Measurements from ENCODE around the gene PLAC8.
"Not testable (repeated sequence)": the region's sequence is repeated elsewhere in the genome, so short reads cannot be mapped to it uniquely, and the experiment has no call there.

The PLAC8 gene, protein sequence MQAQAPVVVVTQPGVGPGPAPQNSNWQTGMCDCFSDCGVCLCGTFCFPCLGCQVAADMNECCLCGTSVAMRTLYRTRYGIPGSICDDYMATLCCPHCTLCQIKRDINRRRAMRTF

DNA sequence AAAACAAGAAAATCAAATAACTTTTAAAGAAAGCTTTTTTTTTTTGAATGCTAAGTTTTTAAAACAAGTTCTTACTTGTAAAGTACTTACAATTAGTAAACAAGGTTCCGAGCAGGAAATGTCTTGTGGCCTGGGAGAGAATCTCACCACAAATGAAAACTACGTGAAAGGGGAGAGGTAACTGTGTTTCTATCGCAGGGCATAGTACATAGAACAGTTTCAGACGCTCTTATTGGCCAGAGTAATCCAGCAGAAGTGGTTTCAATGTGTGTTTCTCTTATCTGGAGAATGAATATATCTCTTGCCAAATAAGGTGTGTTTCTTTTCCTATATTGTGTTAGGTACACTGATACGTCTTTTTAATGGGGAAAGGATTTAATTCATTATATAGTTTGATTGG is at the start of gene PLAC8:
Gene PLAC8, minus strand, starts transcription at position 154 of the 400 bp plus-strand sequence. CDS start 6,808 bp downstream, outside the sequence.
- DNase-seq: no peak

DNA sequence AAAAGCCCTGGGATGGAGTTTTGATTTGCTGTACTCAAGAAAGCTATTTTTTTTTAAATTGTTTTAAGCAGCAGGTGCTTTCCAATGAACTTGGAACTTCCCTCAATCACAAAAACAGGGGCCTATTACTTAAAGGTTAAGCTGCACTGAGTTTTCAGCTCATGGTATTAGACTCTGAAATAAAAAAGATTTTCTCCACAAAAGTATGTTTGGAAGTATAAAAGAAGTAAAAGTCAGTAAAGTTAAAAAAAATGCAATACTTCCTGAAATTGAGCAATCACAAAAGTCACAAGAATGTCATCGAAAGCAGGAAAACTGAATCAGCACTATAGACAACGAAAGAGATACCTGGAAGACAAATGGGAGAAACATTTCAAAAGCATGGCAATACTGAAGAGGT is 38.9 kb upstream of the PLAC8 start:
- DNase-seq: no peak

DNA sequence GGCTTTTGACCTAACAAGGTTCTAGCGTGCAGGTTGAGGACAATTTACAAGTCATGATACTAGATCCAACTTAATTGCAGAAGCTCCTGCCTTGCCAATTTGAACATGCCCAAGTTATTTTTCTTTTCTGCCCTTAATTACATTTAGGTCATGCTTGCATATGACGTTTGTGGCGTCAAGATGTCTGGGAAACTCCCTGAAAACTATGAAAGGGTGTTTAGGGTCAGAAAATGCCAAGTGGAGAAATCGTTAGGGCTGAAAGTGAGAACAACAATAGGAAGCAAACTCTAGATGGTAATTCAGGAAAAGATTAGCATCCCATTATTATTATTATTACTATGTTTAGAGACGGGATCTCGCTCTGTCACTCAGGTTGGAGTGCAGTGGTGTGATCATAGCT is 38.2 kb upstream of the PLAC8 start:
- DNase-seq: no peak

DNA sequence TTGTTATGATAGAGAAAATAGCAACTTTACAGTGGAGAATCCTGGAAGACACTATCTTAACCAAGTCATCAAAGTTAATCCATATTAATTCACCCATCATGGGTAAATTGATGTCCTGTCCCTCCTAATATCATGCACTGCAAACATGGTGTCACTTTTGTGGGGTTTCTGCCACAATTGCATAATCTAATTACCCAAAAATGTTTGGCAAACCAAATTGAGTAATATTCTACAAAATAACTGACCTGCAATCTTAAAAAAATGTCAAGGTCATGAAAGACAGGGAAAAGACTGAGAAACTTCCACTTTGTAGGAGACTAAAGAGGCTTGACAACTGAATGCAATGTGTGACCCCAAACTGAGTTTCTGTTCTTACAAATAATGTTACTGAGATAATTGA is 37.1 kb upstream of the PLAC8 start:
- no peak for DNase-seq

DNA sequence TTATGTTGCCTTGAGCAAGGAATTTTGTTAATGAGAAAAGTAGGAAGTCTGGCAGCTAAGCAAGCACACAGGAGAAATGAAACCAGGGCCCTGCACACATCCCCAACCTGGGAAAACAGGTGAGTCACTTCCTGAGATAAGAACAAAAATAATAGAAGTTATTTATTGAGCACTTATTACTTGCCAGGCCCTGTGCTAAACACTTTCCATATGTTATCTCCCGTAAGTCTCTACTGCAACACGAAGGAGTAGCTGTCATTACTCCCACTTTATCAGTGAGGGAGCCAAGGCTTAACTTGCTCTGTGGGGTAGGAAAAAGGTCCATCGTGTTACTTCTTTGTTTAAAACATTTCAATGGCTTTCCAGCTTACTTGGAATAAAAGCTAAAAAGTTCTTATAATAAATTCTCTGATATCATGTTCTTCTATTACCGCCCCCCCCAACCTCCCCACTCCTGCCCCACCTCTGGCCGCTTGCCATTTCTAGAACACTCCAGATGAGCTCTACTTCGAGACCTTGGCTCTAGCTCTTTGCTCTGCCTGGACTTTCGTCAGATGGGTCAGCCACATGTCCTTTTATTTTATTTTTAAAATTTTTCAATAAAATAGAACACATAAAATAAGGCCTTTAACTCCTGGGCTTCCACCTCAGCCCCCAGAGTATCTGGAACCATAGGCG is 36.3 kb upstream of the PLAC8 start:
- no peak for DNase-seq

DNA sequence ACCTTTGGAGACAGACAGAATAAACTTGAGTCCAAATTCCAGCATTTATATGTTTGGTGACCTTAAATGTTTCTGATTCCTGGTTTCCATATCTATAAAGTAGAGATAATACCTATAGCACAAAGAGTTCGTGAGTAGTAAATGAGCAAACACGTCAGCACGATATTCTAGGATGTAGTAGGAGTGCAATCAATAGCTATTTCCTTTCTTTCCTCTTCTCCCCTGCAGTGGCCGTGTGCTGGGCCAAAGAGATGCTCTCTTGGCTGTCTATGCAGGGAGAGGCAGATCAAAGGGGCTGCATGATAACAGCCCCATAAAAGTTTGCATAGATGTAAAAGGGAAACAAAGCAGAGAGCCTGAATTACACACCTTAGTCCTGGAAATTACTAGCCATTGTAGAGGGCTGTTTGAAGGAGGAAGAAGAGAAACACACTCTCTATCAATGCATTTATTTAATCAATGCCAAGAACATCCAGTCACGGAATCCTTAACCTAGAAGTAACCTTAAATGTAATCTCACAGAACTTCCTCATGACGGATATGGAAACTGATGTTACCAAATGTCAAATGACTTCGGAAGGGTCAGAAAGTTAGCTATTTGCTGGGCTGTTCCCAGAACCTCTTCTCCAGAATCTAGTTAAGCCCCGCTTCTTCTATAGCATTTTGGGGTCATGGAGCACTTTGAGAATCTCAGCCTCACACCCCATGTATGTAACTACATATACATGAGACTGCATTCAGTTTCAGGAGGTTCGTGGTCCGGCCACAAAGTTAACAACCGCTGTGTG is 35.5 kb upstream of the PLAC8 start:
- no peak for DNase-seq

DNA sequence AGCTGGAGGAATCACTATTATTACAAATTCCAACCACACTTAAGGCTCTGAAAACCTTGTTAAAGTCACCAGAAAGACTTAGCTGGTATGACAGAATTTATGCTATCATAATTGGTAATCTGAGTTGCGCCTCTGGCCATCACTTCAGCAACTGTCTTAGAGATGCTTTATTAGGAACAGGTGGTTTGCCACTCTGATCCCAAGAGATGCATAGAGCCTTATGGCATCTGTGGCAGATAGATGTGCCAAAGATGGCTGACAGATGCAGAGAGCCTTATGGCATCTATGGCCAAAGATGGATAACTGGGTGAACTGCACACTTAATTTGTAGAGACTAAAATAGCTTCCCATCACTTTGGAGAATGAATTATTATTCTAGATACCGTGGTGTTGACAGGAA is 32.3 kb upstream of the PLAC8 start:
- no peak for DNase-seq

DNA sequence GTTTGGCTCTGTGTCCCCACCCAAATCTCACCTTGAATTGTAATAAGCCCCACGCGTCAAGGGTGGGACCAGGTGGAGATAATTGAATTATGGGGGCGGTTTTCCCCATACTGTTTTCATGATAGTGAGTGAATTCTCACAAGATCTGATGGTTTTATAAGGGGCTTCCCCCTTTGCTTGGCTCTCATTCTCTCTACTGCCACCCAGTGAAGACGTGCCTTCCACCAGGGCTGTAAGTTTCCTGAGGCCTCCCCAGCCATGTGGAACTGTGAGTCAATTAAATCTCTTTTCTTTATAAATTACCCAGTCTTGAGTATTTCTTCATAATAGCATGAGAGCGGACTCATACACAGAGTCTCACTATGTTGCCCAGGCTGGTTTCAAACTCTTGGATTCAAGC is 31.2 kb upstream of the PLAC8 start:
- DNase-seq: not testable (repeated sequence)

DNA sequence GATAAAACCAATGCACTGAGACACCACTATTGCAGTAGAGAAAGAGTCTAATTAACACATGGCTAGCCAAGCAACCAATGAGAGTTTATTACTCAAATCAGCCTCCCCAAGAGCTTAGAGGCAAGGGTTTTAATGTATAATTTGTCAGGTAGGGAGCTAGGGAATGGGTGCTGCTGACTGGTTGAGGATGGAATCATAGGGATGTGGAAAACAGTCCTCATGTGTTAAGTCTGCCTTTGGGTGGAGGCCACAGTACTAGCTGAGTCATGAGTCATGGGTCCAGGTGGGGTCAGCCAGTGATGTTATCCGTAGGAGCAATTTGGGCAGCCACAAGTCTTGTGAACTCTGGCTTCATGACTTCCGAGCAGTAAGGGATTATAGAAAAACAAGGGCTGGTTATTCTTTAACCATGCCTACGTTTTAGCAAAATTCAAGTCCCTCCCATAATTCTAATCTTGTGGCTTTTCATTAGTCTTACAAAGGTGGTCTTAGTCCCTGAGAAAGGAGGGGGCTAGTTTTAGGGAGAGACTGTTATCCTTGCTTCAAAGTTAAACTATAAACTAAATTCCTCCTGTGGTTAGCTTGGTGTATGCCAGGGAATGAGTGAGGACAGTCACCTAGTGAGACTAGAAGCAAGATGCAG is 25.1 kb upstream of the PLAC8 start:
- DNase-seq: no peak

DNA sequence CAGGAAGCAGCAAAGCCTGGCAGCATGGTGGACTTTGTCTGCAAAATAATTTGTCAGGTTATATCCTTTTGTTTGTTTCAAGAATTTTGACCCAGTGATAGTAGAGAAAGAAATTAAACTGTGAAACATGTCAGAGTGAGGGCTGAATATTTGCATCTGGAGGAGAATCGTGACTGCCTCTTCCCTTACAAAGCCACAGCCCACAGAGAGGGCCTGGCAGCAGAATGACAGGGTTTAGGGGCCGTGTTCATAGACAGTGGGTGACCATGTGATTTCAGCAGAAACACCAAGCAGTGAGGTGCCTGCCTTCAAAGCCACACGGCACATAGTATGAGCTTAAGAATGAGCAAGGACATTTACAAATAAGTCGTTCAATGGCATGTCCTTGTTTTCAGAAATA is 24.4 kb upstream of the PLAC8 start:
- DNase-seq: no peak

DNA sequence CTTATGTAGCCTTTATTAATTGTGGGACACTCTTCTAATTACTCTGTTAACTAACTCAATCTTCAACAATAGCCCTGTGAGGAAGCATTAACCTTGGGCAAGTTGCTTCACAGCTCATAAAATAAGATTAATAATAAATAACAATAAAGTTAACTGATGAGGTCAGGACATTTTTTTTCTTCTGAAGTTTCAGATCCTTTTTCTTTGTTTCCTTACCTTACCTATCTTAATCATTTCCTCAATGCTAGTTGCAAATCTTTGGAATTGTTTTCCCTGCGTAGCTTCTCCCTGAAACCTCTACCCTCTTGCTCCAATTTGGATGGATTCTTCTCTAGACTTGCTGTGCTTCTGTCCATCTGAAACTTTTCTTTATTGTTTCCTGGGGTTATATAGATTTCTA is 17.5 kb upstream of the PLAC8 start:
- DNase-seq: no peak

DNA sequence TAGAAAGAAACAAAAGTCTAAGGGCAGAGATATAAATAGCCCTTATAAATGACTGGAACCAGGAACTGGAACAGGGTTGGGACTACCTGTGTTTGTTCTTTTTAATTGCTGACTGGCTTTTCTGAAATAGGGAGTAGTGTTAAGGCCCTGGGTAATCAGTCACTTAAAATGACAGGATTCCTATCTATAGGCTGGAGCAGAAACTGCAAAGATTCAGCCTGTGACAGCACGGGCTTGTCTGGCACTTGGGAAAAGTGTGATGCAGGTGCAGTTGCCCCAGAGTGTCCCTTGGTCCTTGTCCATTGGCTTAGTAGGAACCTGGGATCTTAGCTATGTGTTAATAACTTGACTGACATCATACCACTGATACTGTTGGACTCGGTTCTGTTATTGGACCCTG is 14.7 kb upstream of the PLAC8 start:
- DNase-seq: no peak

DNA sequence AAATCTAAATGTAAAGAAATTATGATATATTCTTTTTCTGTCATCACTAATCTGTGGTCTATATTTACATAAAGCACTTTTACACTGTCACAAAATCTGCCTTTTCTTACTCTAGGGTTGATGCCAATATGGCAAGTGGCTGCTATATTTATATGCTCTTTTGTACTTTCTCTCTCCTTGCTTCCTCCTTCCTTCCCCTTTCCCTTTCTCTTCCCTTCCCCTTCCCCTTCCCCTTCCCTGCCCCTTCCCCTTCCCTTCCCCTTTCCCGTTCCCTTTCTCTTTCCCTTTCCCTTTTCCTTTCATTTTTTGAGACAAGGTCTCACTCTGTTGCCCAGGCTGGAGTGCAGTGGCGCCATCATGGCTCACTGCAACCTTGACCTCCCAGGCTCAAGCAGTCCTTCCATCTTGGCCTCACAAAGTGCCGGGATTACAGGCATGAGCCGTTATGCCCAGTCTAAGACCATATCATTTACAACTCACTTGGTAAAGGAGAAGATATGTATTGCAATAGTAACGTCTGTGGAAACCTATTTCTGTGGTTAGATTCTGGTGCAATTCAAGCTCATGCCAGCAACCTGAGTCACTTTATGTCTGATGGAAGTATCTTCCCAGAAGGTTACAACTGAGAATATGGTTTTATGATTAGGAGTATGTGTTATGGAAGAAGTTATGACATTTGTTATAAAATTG is 13.9 kb upstream of the PLAC8 start:
- DNase-seq: no peak

DNA sequence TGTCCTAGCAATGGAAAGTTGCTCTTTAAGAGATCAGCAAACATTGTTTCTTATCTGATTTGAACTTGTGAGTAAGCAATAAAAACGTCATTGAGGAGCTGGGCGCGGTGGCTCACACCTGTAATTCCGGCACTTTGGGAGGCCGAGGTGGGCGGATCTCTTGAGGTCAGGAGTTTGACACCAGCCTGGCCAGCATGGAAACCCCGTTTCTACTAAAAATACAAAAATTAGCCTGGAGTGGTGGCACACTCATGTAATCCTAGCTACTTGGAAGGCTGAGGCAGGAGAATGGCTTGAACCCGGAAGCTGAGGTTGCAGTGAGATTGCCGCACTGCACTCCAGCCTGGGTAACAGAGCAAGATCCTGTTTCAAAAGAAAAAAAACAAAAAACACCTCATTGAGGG is 11.2 kb upstream of the PLAC8 start:
- DNase-seq: no peak

DNA sequence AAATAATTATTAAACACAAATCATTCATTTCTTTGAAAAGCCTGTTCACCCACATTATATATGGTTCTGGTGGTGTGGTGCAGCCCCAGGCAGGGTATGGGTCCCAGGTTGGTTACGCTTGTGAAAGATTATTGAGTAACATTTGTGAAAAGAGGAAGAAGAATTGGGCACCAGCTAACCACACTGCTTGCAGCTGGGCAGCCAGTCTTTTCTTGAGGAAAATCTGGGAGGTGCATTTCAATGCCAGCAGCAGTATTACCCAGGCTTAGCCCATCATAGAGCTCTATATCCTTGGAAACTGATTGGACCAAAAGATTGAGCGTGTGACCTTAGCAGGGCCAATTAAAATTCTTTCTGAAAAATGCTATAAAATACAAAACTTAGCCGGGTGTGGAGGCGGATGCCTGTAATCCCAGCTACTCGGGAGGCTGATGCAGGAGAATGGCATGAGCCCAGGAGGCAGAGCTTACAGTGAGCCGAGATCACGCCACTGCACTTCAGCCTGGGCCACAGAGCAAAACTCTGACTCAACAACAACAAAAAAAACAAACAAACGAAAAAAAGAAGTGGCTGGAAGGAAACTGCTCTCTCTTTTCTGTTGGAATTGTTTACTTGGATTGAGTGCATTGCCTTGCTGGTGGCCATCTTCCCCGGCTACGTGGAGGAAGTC is 9.7 kb upstream of the PLAC8 start:
- no peak for DNase-seq

DNA sequence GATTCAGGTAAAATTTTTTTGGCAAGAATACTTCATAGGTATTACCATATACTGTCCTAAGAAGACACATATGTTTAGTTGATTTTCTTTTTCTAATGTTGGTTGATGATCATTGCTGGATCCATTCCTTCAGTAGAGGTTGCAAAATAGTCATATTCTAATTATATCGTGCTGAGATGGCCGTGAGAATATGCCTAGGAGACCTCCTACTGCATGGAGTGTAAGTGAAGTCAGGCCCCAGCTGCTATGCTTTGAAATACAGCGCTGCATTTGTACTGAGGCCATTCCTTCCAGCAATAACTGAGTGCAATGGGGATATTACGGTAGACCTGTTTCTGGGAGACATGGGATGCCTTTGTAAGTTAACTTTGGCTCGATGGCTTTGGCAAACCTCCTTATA is 6.7 kb upstream of the PLAC8 start:
- DNase-seq: no peak

DNA sequence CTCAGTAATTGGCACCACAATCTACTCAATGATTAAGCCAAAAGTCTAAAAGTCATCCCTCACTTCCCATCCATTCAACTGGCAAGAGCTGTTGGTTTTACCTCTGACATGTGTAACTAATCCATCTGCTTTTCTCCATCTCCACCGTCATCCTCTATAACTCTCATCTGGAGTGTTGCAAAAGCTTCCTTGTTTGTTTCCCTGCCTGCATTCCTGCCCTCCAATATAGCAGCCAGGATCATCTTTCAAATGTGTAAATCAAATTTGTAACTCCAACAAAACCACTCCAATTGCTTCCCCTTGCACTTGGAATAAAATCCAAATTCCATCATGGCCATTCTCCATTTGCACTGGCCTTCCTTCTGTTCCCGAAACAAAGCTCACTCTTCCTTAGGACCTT is 4.3 kb upstream of the PLAC8 start:
- no peak for DNase-seq

DNA sequence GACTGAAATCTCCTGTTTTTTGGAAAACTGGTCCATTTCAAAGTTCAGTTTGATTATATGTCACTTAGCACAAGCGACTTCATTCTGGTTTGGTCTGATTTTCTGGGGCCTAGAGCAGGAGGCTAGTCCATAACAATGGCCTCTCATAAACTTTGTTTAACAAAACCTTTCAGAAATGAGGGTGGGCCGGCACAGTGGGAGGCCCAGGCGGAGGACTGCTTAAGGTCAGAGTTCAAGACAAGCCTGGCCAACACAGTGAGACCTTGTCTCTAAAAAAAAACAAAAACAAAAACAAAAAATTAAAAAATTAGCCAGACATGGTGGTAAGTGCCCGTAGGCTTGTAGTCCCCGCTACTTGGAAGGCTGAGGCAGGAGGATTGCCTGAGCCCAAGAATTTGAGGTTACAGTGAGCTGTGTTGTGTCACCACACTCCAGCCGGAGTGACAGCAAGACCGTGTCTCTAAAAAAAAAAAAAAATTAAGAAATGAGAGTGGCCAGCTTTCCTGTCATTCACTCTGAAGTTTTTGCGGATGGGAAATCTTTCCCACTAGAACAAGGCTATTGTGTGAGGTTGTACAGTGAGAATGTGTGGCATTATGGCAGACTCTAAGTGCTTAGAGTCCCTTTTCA is 1.2 kb upstream of the PLAC8 start:
- no peak for DNase-seq

DNA sequence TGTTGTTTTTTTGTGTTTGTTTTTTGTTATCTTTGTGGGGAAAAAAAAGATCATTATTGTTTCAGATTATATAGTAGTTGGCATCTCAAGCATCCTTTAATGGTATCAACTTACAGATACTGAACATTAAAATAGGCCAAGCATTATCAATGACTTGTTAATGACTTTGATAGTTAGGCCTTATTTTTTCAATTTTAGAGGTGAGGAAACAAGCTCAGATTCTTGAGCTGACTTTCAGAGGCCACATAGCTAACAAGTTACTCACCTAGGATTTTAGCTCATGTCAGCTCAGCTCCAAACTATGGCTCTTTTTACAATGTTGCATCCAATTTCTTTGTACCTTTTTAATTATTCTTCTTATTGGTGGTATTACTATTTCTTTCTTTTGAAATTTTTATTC is 471 bp upstream of the PLAC8 start:
- no peak for DNase-seq

DNA sequence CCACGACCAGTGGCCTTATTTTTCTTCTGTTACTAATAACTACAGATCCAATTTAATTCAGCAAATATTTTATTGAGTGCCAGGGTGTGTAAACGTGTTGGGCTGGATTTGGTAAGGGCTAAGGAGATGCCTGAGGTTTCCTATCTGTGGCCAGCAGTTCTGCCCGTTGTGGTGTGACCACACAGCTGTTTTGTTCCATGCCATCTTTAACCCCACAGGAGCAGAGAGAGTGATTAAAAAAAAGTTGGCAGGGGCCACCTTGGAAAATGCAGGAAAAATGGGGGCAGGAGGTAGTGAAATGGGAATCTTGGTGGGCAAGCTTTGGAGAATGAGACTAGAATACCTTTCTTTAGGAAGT is 1.1 kb downstream of the PLAC8 start:
- DNase-seq: no peak

DNA sequence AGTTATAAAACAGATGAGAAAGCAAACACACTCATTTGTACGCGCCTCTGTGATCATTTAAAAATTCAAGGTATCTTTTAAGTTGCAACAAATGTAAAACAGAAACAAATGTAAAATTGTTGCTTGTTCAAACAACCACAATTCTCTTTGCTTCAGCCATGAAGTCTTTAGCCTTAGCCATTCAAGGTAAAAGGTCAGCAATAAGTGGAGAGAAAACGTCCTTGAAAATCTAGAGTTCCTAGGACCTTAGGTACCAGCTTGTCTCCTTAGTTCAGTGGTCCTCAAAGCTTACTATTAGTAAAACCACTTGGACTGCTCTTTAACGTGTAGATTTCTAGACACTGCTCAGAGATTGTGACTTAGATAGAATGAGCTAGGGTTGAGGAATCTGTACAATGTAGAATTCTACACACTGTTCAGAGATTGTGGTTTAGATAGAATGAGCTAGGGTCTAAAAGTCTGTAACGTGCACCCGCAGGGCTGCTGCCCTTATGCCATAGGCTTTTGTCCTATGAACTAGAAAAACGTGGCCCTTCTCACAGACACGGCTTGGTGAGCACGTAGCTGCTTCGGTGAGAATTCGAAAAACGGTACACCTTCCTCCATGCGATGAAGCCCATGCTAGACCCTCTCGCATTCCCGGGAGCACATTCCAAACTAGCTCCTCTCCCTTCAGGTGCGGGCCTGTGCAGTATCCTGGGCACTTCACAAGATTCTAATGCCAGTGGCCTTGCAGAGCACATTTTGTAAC is 1.7 kb downstream of the PLAC8 start:
- no peak for DNase-seq

DNA sequence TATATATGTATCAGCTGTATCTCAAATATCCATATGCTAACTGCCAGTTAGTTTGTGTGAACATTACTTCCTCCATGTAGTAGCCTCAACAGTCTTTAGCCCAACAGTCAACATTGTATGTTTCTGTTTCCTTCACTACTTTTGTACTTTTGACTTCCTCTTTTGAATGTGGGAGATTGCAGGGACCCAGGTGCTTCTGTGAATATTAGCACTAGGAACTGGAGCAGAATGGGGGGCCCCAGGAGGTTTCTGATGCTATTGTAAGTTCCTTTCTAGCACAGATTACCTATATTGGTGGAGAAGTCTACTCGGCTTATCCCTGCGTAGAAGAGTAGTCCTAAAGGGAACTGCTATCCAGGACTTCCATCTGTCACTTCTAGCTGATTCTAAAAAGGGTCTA is 2.3 kb downstream of the PLAC8 start:
- no peak for DNase-seq

All from NCI-H1417 treated with DMSO at 0.1 percent for 48 hours (cell line).